PC-3 (cell line): Measurements from ENCODE around the gene SMG1. TPM values are rescaled to one million over a fixed set of nuclear protein-coding genes. Genes with fewer than 3 reads are reported as not detected.

Experiments
- ATAC-seq: fragments of 200-7000 bp; cut with Tn5 transposase; 2 replicates; pipeline ENCODE4 v1.9.1; 2020; ENCODE audit warnings: mild to moderate bottlenecking, moderate library complexity
- BruUV-seq: library from RNA; stranded (reverse); fragments of 400-500 nt; replicated peaks from 2 replicates; lab custom pipeline; 2021; lab: Mats Ljungman, UMichigan
- CTCF ChIA-PET: fragments of 300-600 bp; sonication (Branson Sonifier 250); formaldehyde crosslinking; loops from one replicate; lab custom pipeline; 2022; ENCODE audit warnings: antibody characterized with exemption; lab: Charles Lee
- POLR2A ChIA-PET: fragments of 300-600 bp; sonication (Branson Sonifier 250); formaldehyde crosslinking; loops from one replicate; lab custom pipeline; 2022; ENCODE audit warnings: antibody characterized with exemption; ENCODE audit not compliant: unreplicated experiment; lab: Charles Lee
- DNase-seq: peaks from one replicate; pipeline ENCODE4 v3.0.0-alpha.2; 2015
- H2AFZ ChIP-seq: fragments of 300-600 bp; sonication (generic); 2 replicates; pipeline ENCODE4 v1.6.0; 2016; ENCODE audit warnings: antibody characterized with exemption, low read length
- H3F3A ChIP-seq: fragments of 300-600 bp; sonication (generic); one replicate; pipeline ENCODE4 v1.6.0; 2017; ENCODE audit warnings: antibody characterized with exemption, low read length, control low read depth, mild to moderate bottlenecking; ENCODE audit not compliant: unreplicated experiment
- H3K27ac ChIP-seq: fragments of 300-600 bp; sonication (generic); 2 replicates; pipeline ENCODE4 v1.5.1; 2016; ENCODE audit warnings: mild to moderate bottlenecking, low read length
- H3K27me3 ChIP-seq: fragments of 300-600 bp; sonication (generic); 2 replicates; pipeline ENCODE4 v1.6.1; 2016; ENCODE audit warnings: low read length, mixed read lengths
- H3K36me3 ChIP-seq: fragments of 300-600 bp; sonication (generic); 2 replicates; pipeline ENCODE4 v1.6.1; 2016; ENCODE audit warnings: low read depth, mixed run types, low read length, mixed read lengths
- H3K4me1 ChIP-seq: fragments of 300-600 bp; sonication (generic); 2 replicates; pipeline ENCODE4 v1.5.1; 2016; ENCODE audit warnings: low read length; ENCODE audit not compliant: insufficient read depth
- H3K4me2 ChIP-seq: fragments of 300-600 bp; sonication (generic); 2 replicates; pipeline ENCODE4 v1.6.0; 2016; ENCODE audit warnings: low read length
- H3K4me3 ChIP-seq: fragments of 300-600 bp; sonication (generic); 2 replicates; pipeline ENCODE4 v1.5.1; 2016; ENCODE audit warnings: mild to moderate bottlenecking, low read length, mixed read lengths
- H3K79me2 ChIP-seq: fragments of 300-600 bp; sonication (generic); 2 replicates; pipeline ENCODE4 v1.6.1; 2017; ENCODE audit warnings: low read length, mixed read lengths
- H3K9ac ChIP-seq: fragments of 300-600 bp; sonication (generic); 2 replicates; pipeline ENCODE4 v1.6.0; 2016; ENCODE audit warnings: mild to moderate bottlenecking, low read length
- H3K9me2 ChIP-seq: fragments of 300-600 bp; sonication (generic); replicated peaks from 2 replicates; pipeline ENCODE4 v1.6.1; 2016; ENCODE audit warnings: mixed run types, low read length, mixed read lengths
- H3K9me3 ChIP-seq: fragments of 300-600 bp; sonication (generic); 2 replicates; pipeline ENCODE4 v1.6.1; 2016; ENCODE audit warnings: low read length, mixed read lengths
- H4K20me1 ChIP-seq: fragments of 300-600 bp; sonication (generic); 2 replicates; pipeline ENCODE4 v1.6.1; 2016; ENCODE audit warnings: low read length, mixed read lengths
- EZH2 ChIP-seq: fragments of 300-600 bp; sonication (generic); IDR thresholded peaks from one replicate; pipeline ENCODE4 v1.6.1; 2017; ENCODE audit warnings: antibody characterized with exemption, mild to moderate bottlenecking, low read length; ENCODE audit not compliant: unreplicated experiment
- EZH2phosphoT487 ChIP-seq: fragments of 300-600 bp; sonication (generic); IDR thresholded peaks from 2 replicates; pipeline ENCODE4 v1.6.1; 2018; ENCODE audit warnings: mild to moderate bottlenecking, antibody characterized with exemption, low read length, borderline replicate concordance
- intact Hi-C: fragments of 100-400 bp; cut with micrococcal nuclease; formaldehyde crosslinking; loops from 2 replicates; pipeline ENCODE4 v1.9.0; 2023
- total RNA-seq: library from RNA; depleted of rRNA; stranded (reverse); fragments of >200 nt; gene quantifications from 2 replicates; pipeline ENCODE4 v1.2.3, GENCODE V29; 2014
- TF ChIP-seq, protein P1 (sequence below): fragments of 300-600 bp; sonication (generic); conservative IDR thresholded peaks from 2 replicates; pipeline ENCODE4 v1.5.1; 2017; ENCODE audit warnings: antibody characterized with exemption, low read depth, mild to moderate bottlenecking, low read length

SMG1 gene
- total RNA-seq, 1 experiment from 2014 or later: 37.6 TPM

DNA sequence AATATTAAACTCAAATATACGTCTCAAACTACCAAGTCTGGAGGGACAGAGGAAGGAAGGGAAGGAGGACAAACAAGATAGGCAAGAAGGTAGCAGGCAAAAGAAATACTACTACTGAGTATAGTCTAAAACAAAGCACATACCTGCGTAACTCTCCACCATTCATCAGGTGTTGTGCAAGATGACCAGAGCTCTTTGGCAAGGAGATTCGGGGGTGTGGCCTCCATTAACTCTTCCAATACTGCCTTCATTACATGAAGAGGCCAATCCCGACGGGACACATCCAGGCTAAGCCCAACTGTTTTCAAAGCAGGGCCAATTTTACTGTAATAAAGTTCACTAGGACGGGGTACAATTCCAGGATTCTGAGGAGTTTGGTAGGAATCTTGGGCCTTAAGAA, 86.7 kb downstream of the SMG1 start:
- H3K4me1 ChIP-seq: no peaks in the 10 kb centered on the region
- no TSS peak for BruUV-seq
- H3K9ac ChIP-seq: no peak overlapping the region
- DNase-seq: no peak
- no peaks in the 10 kb centered on the region for H3K9me2 ChIP-seq
- H3F3A ChIP-seq: no peaks in the 10 kb centered on the region
- no peak overlapping the region for H3K4me3 ChIP-seq
- ChIA-PET CTCF (no interaction called here), POLR2A (no interaction called here)
- no peak overlapping the region for H3K4me2 ChIP-seq
- H2AFZ ChIP-seq: no peak overlapping the region
- no peaks in the 10 kb centered on the region for H3K9me3 ChIP-seq
- intact Hi-C loops: no loop called here
- TF ChIP-seq EZH2 (no peak), EZH2phosphoT487 (no peak)
- TF ChIP-seq, protein P1, sequence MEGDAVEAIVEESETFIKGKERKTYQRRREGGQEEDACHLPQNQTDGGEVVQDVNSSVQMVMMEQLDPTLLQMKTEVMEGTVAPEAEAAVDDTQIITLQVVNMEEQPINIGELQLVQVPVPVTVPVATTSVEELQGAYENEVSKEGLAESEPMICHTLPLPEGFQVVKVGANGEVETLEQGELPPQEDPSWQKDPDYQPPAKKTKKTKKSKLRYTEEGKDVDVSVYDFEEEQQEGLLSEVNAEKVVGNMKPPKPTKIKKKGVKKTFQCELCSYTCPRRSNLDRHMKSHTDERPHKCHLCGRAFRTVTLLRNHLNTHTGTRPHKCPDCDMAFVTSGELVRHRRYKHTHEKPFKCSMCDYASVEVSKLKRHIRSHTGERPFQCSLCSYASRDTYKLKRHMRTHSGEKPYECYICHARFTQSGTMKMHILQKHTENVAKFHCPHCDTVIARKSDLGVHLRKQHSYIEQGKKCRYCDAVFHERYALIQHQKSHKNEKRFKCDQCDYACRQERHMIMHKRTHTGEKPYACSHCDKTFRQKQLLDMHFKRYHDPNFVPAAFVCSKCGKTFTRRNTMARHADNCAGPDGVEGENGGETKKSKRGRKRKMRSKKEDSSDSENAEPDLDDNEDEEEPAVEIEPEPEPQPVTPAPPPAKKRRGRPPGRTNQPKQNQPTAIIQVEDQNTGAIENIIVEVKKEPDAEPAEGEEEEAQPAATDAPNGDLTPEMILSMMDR: no peak
- ATAC-seq: no peak
- no peaks in the 10 kb centered on the region for H3K27me3 ChIP-seq
- no peak overlapping the region for H3K27ac ChIP-seq
- no peaks in the 10 kb centered on the region for H3K79me2 ChIP-seq
- no peaks in the 10 kb centered on the region for H4K20me1 ChIP-seq
- H3K36me3 ChIP-seq: peaks cover 61% of the 10 kb centered on the region

DNA sequence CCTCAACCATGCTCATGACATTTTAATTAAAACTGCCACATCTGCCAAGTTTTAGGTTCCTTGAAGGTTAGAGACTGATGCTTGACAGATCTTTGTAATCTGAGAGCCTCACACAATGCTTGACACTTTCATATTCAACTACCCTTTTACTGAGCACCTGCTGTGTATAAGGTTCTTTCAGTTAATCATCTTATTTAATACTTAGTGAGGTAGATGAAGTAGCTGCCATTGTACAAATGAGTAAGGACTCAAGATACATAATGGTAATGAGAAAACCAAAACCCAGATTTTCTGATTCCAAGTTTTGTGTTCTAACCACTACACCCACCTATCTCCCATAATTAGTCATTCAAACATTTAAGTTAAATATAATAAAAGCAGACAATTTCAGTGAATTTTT, 89.5 kb downstream of the SMG1 start:
- no peaks in the 10 kb centered on the region for H3F3A ChIP-seq
- no peaks in the 10 kb centered on the region for H3K4me1 ChIP-seq
- H3K4me2 ChIP-seq: no peak overlapping the region
- TF ChIP-seq EZH2 (no peak), EZH2phosphoT487 (no peak)
- TF ChIP-seq, protein P1: no peak
- H3K27ac ChIP-seq: no peak overlapping the region
- H3K79me2 ChIP-seq: no peaks in the 10 kb centered on the region
- DNase-seq (no peak), ATAC-seq (no peak)
- no peaks in the 10 kb centered on the region for H3K27me3 ChIP-seq
- H3K9me2 ChIP-seq: no peaks in the 10 kb centered on the region
- no TSS peak for BruUV-seq
- H4K20me1 ChIP-seq: no peaks in the 10 kb centered on the region
- ChIA-PET CTCF (no interaction called here), POLR2A (no interaction called here)
- H3K9ac ChIP-seq: no peak overlapping the region
- intact Hi-C loops: no loop called here
- H3K4me3 ChIP-seq: no peak overlapping the region
- H3K36me3 ChIP-seq: peaks cover 67% of the 10 kb centered on the region
- no peak overlapping the region for H2AFZ ChIP-seq
- no peaks in the 10 kb centered on the region for H3K9me3 ChIP-seq

DNA sequence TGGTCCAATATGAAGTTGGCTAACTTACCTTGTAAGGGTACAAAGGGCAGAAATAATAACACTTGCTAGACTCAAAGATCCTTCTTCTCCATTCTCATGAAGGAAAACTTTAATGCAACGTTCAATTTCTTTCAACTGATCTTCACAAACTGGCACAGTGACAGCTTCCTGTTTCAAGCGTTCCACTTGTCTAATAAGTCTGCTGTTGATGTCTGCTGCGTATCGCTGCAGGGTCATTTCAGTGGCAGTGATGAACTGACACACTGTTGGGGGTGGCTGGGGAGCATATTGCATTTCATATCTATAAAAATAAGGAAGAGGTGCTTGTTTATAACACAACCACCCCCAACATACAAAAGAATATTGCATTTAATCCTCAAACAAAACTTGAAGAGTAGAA, 91.3 kb downstream of the SMG1 start:
- Histone ChIP-seq H2AFZ (no peak overlapping the region), H3K4me3 (no peak overlapping the region), H3K9me3 (no peaks in the 10 kb centered on the region), H3K79me2 (no peaks in the 10 kb centered on the region), H3K9me2 (no peaks in the 10 kb centered on the region), H3K27ac (no peak overlapping the region), H3K4me2 (no peak overlapping the region), H4K20me1 (no peaks in the 10 kb centered on the region), H3K36me3 (peaks cover 61% of the 10 kb centered on the region), H3K4me1 (no peaks in the 10 kb centered on the region), H3K27me3 (no peaks in the 10 kb centered on the region), H3K9ac (no peak overlapping the region), H3F3A (no peaks in the 10 kb centered on the region)
- no peak for DNase-seq
- no peak for ATAC-seq
- intact Hi-C loops: no loop called here
- CTCF ChIA-PET: no interaction called here
- BruUV-seq: no TSS peak
- POLR2A ChIA-PET: no interaction called here
- TF ChIP-seq EZH2phosphoT487 (no peak), EZH2 (no peak)
- TF ChIP-seq, protein P1: no peak
